HG03025 (cell line): ENCODE results near the gene PTTG1IP.
"Not testable (repeated sequence)": the region's sequence is repeated elsewhere in the genome, so short reads cannot be mapped to it uniquely, and the experiment has no call there.

Experiments
- ATAC-seq: cut with Tn5 transposase; IDR thresholded peaks from one replicate; pipeline ENCODE4 v1.9.1; 2021; ENCODE audit warnings: mild to moderate bottlenecking, moderate library complexity; ENCODE audit not compliant: unreplicated experiment, low FRiP score

The PTTG1IP gene, protein sequence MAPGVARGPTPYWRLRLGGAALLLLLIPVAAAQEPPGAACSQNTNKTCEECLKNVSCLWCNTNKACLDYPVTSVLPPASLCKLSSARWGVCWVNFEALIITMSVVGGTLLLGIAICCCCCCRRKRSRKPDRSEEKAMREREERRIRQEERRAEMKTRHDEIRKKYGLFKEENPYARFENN

DNA sequence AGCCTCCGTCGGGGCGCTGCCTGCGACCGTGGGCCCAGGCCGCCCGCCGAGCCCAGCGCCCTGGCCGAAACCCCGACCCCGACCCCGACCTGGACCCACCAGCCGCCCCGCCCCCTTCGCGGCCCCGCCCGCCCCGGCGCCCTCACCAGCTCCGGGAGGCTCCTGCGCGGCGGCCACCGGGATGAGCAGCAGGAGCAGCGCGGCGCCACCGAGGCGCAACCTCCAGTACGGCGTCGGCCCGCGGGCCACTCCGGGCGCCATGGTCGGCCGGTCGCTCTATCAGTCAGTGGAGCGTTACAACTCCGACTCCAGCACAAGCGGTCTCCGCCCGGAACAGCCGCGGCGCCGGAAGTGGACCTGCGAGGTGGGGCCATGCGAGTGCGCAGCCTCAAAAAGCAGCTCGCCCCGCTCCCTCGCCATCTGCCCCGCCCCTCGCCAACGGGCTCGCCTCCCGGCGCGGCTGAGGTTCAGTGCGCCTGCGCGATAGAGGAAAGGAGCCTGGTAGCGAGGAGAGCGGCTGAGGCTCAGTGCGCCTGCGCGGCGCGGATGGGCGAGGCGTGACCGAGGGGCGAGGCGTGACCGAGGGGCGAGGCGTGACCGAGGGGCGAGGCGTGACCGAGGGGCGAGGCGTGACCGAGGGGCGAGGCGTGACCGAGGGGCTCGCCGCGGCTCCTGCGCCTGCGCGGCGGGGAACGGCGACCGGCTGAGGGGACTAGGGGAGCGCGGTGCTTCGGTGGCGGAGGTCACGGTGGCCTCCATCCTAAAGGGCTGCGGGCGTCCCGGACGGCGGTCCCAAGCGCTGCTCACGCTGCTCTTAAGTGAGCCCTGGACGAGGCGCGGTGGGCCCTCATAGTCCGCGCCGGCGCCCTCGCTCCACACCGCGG lies at the start of gene PTTG1IP:
Gene PTTG1IP (minus strand): TSS at position 335 of the 884 bp plus-strand sequence. CDS start 74 bp downstream, at position 261.
- ATAC-seq = peak; percentile 64

DNA sequence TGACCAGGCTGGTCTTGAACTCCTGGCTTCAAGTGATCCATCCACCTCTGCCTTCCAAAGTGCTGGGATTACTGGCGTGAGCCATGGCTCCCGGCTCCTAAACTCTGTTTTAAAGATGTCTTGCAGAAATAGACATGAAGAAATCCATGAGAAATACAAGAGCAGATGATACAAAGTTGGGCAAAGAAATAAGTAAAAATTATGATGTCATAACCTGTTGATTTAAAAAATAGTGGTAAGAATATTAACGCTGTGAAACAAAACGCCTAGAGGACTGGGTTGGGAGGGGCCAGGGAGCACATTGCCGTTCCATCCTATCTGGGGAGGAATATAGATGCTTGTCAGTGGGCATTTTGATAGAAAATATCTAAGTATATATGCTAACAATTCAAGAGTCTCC lies 48.4 kb upstream of the PTTG1IP start:
- no peak for ATAC-seq

DNA sequence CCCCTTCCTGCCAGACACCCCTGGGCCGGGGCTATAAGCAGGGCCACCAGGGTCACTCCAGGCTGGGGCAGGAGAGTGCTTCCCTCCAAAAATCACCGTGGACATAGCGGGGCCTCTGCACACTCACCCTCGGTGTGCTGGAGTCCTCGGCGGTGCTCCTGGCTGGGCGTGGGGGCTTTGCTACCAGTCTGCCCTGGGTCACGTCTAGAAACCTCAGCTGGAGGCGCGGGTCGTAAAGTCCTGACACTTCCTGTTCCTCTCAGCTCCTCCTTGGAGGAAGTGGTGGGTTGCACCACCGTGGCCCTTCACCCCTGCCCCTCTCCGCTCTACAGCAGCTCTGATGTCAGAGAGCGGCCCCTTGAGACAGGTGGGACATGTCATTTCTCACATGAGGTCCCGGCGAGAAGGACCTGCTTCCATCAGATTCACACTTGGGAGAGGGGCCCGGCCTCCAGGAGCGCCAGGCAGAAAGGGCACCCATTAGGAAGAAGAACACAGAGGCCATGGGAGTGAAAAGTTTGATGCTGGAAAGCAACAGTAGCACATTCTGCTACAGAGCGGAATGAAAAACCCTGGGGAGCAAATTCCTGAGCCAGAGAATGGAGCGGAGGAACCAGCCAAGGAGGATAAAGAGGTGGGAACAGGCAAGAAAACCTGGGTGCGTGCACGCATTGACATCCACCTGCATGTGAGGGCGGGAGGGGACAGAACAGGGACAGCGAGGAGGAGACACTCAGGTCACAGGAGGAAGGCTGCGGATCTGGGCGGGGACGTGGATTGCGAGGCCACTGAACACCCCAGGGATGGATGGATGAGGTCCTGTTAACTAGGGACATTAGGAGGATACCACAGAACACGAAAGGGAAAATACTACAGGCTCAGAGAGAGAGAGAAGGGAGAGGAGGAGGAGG lies 47.5 kb upstream of the PTTG1IP start, which contains the start of gene ITGB2:
Gene ITGB2 (minus strand): TSS at position 206 of the 911 bp plus-strand sequence. CDS start 10,117 bp downstream, outside the sequence.
- ATAC-seq = no peak

DNA sequence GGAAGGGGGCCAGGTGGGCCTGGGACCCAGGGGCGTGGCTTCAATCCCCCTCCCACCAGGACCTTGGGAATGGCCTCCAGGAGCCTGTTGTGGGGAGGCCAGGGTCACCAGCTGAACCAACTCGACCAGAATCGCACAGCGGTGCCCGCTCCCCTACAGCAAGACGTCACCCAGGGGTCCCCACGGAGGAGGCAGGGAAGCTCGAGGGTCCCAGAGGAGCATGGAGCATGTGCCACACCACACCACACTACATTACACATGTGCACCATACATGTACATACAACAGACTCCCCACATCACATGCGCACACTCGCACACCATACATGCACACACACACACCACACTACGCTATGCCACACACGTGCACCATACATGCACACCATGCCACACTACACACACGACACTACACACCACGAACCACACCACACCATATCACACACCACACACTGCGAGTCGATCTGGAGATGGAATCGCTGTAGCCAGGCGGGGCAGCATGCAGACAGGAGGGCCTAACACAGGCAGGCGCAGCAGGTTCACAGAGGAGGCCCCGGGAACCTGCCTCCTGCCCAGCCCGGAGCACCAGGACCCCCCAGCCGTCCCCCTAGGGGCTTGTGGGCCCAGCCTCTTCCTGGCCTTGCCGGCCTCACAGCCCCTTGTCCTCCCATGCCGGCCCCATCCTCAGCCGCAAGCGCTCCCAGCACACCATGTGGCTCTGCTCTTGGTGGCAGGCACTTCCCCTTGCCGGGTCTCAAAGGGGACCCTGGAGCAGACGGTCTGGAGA lies 46.6 kb upstream of the PTTG1IP start:
- ATAC-seq = no peak

DNA sequence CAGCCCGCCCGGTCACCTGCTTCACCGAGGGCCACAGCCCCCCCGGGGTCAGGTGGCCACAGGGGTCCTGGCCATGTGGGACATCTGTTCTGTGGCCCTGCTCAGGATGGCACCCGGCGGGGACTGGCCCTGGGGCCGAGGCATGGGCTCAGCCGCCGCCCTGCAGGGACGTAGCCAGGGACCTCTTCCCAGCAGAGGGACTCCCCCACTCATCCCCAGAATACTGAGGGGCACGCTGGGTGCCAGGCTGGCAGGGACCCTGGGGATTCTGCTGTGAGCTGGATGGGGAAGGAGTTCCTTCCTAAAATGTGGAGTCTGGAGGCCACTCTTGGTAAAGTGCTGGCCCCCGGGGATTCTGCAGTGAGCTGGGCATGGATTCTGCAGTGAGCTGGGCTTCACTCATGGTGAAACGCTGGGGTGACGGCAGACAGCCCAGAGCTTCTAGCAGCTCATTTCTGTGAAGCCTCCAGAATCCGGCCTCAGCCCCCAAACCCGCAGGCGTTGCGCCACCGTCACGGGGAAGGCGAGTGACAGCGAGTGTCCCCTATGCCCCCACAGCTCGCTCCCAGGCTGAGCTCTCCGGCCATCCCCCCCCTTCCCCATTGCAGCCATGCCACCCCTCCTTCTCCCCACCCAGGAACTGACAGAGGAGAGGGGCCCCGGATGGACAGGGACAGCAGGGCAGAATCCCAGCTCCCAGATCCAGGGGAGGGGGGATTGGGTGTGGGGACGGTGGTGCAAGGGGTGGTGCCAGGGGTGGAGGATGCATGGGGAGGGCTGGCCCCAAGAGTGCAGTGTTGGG lies 45.8 kb upstream of the PTTG1IP start:
- no peak for ATAC-seq

DNA sequence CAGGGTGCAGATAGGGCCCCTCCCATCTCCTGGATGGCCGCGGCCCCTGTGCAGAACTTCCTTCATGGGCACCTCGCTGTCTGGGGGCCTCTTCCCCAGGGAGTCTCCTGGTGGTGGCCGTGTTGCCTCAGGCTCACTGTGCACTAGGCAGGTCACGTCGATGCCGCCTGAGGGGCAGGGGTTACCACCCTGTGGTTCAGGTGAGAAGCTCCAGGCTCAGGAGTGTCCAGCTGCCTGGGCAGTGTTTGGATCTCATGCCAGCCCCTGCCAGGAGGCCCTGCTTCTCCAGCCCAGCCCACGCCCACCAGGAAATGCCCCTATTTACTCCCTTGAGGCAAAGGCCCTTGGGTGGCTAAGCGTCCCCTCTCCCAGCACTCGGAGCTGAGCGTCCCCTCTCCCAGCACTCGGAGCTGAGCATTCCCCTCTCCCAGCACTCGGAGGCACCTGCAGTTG lies 45.1 kb upstream of the PTTG1IP start:
- ATAC-seq = no peak

DNA sequence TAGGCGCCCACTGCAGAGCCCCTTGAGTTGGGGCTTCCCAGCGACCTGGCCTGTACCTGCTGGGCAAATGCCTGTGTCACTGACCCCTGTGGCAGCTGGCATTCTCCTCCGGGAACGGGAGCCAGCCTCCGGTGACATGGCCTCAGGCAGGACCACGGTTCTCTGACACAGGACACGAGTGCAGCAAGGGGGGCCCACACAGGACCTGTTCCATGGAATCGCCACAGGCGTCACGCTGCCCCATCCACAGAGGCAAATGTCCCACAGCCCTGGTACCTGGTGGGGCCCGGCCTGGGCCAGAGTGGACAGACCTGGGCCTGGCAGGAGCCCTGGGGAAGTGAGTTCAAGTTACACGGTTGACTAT lies 44.6 kb upstream of the PTTG1IP start:
- no peak for ATAC-seq

DNA sequence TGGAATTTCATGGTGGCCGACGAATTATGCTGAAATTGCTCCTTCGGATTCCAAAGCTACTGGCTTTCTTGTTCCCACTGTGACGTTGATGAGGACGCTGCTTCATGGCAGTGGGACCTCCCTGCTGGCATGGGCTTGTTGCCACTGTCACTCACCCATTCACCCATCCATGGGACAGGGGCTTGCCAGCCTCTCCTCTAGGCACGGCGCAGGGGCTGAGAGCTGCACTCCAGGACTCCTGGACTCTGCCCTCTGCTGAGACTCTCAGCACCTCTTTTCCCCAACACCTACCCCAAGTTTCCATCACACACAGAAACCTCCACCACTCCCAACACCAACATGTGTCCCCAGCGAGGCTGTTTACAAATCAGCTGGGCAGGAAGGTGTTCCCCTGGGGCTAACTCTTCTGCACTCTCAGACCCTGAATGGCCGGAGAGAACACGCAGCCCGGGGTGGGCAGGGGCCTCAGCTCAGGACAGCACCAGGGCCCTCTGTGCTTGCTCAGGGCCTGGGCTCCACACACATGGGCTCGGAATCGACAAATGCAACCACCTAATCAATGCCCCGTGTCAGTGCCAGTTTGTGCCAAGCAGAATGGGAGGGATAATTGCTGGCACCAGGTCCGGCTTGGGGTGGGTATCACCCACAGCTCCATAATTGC lies 44.1 kb upstream of the PTTG1IP start:
- ATAC-seq = no peak

DNA sequence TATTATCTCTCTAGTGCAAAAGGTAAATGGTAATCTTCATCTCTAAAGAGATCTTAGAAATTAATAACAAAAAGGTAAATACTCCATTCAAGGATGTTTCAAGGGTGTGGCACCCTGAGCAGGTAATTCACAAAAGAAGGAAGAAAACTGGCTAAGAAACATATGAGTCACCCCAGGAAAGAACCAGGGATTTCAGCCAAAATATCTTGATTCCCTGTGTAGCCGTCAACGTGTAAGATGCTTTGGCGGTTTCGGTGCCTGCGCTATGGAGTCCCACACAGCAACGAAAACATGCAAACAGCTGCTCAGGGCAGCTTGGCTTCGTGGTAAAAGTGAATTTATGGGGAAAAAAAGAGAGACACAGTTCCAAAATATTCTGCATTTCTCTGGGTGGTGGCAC lies 43.5 kb upstream of the PTTG1IP start:
- no peak for ATAC-seq

DNA sequence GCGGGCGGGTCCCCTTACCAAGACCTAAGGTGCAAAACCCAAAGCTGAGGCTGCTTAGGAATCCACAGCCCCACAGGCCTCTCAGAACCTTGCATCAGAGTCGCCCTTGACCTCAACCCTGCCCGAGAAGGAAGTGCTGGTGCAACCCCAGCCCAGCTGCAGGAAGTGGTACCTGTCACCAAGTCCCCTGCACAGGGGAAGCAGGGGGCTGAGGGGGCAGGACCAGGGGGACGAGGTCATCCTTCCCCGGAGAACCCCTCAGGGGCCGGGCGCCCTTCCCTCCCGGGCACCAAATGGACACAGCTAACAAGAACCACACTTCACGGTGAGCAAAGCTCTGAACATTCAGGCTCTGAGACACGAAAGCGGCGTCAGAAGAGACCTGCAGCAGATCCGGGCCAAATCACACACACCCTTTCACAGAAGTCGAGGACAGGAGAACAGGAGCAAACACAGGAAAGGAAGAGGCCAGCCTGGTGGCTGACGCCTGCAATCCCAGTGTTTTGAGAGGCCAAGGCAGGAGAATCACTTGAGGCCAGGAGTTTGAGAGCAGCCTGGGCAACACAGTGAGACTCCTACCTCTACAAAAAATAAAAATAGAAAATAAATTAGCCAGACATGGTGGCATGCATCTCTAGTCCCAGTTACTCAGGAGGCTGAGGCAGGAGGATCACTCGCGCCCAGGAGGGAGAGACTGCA lies 40.8 kb upstream of the PTTG1IP start:
- no peak for ATAC-seq

DNA sequence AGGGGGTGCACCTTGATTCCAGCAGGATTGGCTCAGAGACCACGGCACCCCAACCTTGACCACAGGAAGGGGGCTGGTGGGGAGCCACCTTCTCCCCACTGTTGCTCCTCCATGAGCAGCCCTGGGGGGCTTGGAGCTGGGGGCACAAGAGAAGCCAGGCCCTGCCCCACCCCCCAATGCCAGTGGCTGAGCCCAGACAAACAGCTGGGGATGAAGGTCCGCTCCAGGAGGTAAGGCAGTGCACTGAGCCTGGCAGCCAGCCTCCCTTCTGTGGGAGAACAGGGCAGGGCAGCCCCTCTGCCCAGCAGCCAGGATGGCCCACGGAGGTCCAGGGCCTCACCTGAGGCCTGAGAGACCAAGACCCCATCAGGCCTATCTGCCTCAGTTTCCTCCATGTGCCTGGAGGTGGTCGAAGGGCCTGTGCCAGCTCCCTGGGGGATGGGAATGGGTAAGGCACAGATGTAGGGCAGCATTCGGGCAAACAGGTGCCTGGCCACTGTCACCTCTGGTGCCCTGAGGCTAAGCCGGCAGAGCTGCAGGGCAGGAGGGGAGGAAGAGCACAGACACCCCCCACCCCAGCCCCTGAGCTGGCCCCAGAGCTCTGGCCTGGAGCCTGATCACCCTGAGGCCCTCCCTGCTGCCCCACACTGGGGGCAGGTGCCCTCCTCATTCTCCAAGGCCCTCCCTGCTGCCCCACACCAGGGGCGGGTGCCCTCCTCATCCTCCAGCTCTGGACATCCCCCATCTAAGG lies 40.1 kb upstream of the PTTG1IP start:
- no peak for ATAC-seq

DNA sequence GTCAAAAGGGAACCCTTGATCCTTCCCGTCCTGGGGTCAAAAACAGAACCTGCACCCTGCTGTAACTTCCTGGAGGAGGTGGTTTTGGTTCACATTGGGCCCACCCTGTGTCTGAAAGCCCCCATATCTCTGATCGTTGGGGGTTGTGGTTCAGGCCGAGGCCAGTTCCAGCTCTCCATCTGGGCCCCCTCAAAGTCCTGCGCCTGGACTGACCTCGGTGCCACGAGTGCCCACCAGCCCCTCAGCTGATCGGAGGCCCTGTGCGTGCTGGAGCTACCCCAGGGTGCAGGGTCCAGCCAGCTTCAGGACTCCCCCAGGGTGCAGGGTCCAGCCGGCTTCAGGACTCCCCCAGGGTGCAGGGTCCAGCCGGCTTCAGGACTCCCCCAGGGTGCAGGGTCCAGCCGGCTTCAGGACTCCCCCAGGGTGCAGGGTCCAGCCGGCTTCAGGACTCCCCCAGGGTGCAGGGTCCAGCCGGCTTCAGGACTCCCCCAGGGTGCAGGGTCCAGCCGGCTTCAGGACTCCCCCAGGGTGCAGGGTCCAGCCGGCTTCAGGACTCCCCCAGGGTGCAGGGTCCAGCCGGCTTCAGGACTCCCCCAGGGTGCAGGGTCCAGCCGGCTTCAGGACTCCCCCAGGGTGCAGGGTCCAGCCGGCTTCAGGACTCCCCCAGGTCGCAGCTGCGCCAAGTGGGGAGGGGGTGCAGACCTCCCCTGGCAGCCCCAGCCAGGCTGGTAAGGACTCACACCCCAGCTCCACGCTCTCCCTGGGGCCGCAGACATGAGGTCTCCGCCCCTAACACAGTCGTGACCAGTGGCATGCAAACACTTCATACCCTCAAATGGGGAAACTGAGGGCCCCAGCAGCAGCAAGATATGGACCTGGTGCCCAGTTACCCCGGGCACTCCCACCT lies 39.3 kb upstream of the PTTG1IP start:
- not testable (repeated sequence) for ATAC-seq

DNA sequence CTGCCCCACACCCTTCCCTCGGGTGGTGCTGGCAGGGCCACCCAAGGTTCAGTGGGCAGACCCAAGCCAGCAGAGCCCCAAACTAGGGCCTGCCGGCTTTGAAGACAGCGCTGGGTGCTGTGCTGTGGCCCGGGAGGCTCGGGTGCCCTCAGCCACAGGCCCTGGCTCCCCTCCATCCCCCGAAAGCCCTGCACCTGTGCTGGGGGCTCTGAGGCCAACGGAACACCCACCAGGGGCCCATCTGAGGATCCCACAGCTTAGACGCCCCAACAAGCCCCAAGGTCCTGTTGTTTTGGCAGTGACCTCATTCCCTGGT lies 38.6 kb upstream of the PTTG1IP start:
- ATAC-seq = no peak

DNA sequence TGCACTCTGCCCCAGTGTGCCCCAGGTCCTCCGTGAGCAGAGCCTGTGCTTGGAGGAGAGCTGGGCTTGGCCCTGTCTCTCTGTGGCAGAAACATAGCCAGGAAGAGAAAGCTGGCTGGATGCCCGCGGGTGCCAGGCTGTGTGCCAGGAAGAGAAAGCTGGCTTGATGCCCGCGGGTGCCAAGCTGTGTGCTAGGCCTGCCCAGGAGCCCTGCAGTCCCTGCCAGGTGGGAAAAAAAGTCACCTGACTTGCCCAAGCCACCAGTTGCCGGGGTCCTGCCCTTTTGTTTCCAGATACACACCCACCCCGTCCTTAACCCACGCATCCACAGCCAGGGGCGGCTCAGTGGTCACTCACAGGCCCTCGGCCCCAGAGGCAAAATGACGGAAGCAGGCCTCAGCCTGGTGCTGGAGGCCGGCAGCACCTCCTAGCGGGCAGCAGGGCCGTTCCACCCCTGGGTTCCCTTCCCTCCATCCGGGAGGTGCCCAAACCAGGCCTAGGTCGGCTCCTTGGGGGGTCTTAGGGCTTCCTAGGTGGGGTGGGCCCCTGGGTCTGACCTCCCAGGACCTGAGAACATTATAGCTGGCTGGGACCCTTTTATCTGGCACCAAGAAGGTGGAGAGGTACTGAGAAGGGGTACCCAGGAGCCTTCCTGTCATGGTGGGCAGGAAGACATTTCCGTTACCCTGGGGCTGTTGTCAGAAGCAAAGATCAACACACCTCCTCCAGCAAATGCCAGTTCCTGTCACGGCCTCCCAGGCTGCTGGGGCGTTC lies 38.1 kb upstream of the PTTG1IP start:
- no peak for ATAC-seq

DNA sequence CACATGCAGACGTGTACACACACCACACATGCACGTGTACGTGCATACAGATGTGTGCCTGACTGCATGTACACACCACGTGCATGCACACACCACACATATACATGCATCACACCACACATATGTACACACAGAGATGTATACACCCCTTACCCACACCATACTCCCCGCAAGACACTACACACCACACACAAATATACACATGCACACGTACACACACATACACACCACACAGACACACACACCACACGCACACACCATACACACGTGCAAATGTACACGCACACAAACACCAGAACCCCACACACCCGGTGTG lies 37.5 kb upstream of the PTTG1IP start:
- no peak for ATAC-seq
